Measurements from ENCODE around the gene EPB41.

EPB41 gene

DNA sequence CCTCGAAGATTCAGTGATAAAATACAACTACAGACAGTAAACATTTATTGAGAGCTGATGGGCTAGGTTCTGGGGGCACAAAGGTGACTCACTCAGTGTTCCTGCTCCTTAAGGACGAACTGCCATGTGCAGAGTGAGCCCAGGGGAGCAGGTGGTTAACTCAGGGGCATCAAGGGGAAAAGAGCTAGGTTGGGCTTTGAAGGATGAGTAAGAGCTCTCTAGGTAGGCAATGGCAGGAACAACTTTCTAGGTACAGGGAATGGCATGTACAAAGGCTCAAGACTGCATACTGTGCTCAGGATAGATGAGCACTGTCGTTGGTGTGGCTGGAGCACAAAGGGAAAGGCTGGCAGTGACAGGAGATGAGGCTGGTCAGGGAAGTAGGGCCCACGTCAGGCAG lies 16.6 kb upstream of the EPB41 start:
- Histone ChIP-seq H3K27me3 (ENCODE audit: insufficient read depth, low read depth) (no peaks in the 10 kb centered on the region), H2AFZ (ENCODE audit: low read depth) (no peak overlapping the region), H3K36me3 (ENCODE audit: insufficient read depth) (no peaks in the 10 kb centered on the region), H3K4me2 (no peak overlapping the region), H4K20me1 (ENCODE audit: insufficient read depth) (no peaks in the 10 kb centered on the region), H3K9ac (no peak overlapping the region), H3K4me3 (IDR thresholded peaks at IDR 0.05; ENCODE audit: insufficient read depth, low read depth, low read length) (no peak overlapping the region), H3K79me2 (ENCODE audit: insufficient read depth, low read depth) (no peaks in the 10 kb centered on the region; the same call in 1 of the 2 replicates), H3K4me1 (ENCODE audit: low read depth, poor library complexity, severe bottlenecking) (no peaks in the 10 kb centered on the region), H3K27ac (no peak overlapping the region)
- TF ChIP-seq CTCF (conservative IDR thresholded peaks at IDR 0.05; ENCODE audit: low read depth, low read length) = no peak

- H3K4me3 ChIP-seq (IDR thresholded peaks at IDR 0.05; ENCODE audit: insufficient read depth, low read depth, low read length) = no peak overlapping the region
- TF ChIP-seq CTCF (conservative IDR thresholded peaks at IDR 0.05; ENCODE audit: low read depth, low read length) = no peak
- no peak overlapping the region for H2AFZ ChIP-seq (ENCODE audit: low read depth)
- no peak overlapping the region for H3K4me2 ChIP-seq
- no peaks in the 10 kb centered on the region for H3K4me1 ChIP-seq (ENCODE audit: low read depth, poor library complexity, severe bottlenecking)
- peaks cover 2% of the 10 kb centered on the region; the same call in 1 of the 2 replicates for H3K79me2 ChIP-seq (ENCODE audit: insufficient read depth, low read depth)
- H3K9ac ChIP-seq = no peak overlapping the region
- no peak overlapping the region for H3K27ac ChIP-seq
- H3K36me3 ChIP-seq (ENCODE audit: insufficient read depth) = no peaks in the 10 kb centered on the region
- H3K27me3 ChIP-seq (ENCODE audit: insufficient read depth, low read depth) = no peaks in the 10 kb centered on the region
- H4K20me1 ChIP-seq (ENCODE audit: insufficient read depth) = no peaks in the 10 kb centered on the region
These were observed 15.9 kb upstream of the EPB41 start for GRCh38 chr1:28898405-28898881.

DNA sequence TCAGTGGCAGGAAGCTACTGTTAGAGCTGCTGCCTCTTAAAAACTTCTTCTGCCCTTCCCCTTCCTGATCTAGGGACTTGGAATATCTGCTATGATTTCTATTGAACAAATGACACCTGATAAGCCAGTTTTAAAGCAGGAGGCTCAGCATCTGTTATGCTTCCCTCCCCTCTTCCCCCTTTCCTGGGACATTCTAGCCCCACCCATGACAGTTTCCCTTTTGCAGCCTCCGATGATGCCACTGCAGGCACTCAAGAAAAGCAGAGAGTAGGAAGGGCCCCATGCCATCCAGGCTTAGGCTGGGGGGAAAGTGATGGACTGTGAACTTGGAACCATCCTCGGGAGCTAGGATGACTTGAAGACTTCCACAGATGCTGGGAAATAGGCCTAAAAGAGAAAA lies 15.1 kb upstream of the EPB41 start:
- Histone ChIP-seq H3K79me2 (ENCODE audit: insufficient read depth, low read depth) (peaks cover 7% of the 10 kb centered on the region; the same call in 1 of the 2 replicates), H3K36me3 (ENCODE audit: insufficient read depth) (no peaks in the 10 kb centered on the region), H3K4me1 (ENCODE audit: low read depth, poor library complexity, severe bottlenecking) (no peaks in the 10 kb centered on the region), H4K20me1 (ENCODE audit: insufficient read depth) (no peaks in the 10 kb centered on the region), H3K27ac (no peak overlapping the region), H3K4me2 (no peak overlapping the region), H3K27me3 (ENCODE audit: insufficient read depth, low read depth) (no peaks in the 10 kb centered on the region), H2AFZ (ENCODE audit: low read depth) (no peak overlapping the region), H3K4me3 (IDR thresholded peaks at IDR 0.05; ENCODE audit: insufficient read depth, low read depth, low read length) (no peak overlapping the region), H3K9ac (no peak overlapping the region)
- TF ChIP-seq CTCF (conservative IDR thresholded peaks at IDR 0.05; ENCODE audit: low read depth, low read length) = no peak

DNA sequence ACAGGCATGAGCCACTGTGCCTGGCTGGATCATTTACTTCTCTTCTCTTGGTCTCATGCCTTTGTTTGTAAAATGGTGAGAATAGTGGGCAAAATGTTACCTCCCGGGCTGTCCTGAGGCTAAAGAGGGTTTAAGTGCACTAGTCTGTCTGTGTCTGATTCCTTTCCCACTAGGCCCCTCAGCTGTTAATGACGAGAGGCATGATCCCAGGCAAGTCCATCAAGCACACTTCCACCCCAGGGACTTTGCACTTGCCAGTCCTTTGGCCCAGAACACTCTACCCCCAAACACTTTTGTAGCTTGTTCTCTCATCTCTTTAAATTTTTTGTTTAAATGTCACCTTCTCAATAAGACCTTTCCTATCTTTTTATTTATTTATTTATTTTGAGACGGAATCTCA lies 13.8 kb upstream of the EPB41 start:
- H3K36me3 ChIP-seq (ENCODE audit: insufficient read depth) = no peaks in the 10 kb centered on the region
- peaks cover 7% of the 10 kb centered on the region; the same call in 1 of the 2 replicates for H3K79me2 ChIP-seq (ENCODE audit: insufficient read depth, low read depth)
- TF ChIP-seq CTCF (conservative IDR thresholded peaks at IDR 0.05; ENCODE audit: low read depth, low read length) = no peak
- H3K4me1 ChIP-seq (ENCODE audit: low read depth, poor library complexity, severe bottlenecking) = no peaks in the 10 kb centered on the region
- H3K27ac ChIP-seq = no peak overlapping the region
- no peak overlapping the region for H3K9ac ChIP-seq
- no peaks in the 10 kb centered on the region for H3K27me3 ChIP-seq (ENCODE audit: insufficient read depth, low read depth)
- no peak overlapping the region for H3K4me3 ChIP-seq (IDR thresholded peaks at IDR 0.05; ENCODE audit: insufficient read depth, low read depth, low read length)
- no peak overlapping the region for H2AFZ ChIP-seq (ENCODE audit: low read depth)
- H4K20me1 ChIP-seq (ENCODE audit: insufficient read depth) = no peaks in the 10 kb centered on the region
- H3K4me2 ChIP-seq = no peak overlapping the region

Data from KMS-11 (cell line).